CD4-positive, alpha-beta T cell treated with Interleukin-17A for 4 hours (primary cell): ENCODE measurements around the gene P2RY10.
"Not testable (repeated sequence)": the region's sequence is repeated elsewhere in the genome, so short reads cannot be mapped to it uniquely, and the experiment has no call there.

Experiments used
- DNase-seq: peaks from one replicate; pipeline ENCODE4 v3.0.0-alpha.2; 2020; ENCODE audit warnings: mixed read lengths

P2RY10 gene

DNA sequence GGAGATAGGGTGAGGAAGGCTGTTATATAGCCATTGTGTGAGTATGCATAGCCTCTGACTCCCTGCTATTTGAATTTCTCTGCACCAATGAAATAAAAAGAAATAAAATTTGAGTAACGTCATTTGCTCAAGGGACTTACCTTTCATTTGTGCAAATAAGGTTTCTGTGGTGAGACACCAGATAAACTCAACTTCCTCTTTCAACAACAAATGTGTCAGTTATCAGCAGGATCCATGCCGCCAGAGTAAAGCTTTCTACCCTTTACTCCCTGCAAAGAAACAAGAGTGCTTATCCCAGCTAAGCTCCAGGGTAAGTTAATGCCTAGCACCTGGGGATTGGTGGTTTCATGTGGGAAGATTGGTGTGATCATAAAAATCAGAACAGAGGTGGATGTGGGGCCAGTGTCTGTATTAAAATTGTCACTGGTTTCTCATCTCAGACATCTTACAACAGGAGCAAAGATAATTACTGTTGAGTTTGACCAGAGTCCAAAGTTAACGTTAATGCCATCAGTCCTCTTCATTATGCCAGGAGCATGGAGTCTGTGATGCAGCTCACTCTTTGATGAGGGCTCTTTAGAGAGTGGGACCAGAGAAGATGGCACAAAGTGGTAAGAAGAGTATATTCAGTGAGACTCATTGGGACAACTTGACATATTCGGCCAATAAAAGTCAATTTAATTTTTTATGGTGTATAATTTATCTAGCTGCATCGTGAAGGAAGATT is at the start of gene P2RY10:
Gene P2RY10, plus strand, starts transcription at position 206 of the 727 bp plus-strand sequence. CDS start 15,130 bp downstream, outside the sequence.
- peak; percentile 50 for DNase-seq

GRCh38 chrX:78922754-78923153 is 22.4 kb upstream of the P2RY10 start:
- DNase-seq, result no peak

DNA sequence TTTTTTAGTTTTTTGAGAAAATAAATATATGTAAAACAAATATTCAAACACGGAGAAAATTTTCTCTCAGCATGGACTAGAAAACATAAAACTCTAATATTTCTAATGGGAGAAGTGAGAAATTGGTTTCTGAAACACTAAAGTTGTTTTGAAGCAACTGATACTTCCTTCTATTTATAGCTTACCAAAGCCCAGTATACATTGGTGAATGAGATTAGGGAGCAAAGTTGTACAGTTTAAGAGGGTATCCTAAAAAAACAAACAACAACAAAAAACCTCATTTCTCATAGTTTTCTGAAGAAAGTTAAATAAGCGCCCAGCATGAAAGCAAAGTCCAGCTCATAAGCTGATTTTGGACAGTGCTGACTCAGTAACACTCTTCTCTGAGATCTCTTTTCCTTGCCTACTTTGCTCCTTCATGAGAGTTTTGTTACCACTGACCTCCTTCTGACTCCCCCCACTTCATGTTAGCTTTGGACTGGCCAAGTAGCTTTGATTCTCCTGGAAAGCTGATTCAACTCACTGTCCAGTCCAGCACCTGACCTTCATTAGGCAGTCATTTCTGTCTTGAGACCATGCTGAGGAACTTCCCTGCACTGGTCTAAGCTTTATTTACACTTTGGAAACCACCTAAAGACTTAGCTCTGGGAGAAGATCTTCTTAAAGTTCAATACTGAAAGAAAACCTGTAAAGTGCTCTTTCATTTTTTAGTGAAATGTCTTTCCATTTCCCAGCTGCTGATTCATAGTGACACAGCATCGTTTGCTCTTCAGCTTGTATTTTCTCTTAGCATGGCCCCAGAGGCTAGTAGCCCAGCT is 21.8 kb upstream of the P2RY10 start:
- DNase-seq, result no peak

- no peak for DNase-seq
Measured at GRCh38 chrX:78931814-78932213, 13.4 kb upstream of the P2RY10 start.

DNA sequence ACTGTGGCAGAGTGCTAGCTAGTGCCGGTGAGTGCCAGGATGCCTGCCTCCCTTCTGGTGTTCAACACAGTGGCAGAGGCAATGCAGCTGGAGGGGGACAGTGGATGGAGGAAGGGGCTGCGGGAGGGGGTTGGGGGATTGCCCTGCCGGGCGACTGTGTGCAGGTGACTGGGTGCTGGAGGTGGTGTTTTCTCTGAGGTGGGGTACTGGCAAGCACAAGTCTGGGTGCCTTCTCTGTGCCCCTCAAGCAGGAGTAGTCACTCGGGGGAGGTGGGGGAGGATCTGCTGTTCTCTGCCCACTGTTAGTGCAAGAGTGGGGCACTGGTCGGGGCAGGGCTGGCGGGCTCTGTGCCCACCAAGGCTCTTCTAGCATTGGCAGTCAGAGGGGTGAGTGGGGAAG is 10.3 kb upstream of the P2RY10 start:
- DNase-seq, result no peak

DNA sequence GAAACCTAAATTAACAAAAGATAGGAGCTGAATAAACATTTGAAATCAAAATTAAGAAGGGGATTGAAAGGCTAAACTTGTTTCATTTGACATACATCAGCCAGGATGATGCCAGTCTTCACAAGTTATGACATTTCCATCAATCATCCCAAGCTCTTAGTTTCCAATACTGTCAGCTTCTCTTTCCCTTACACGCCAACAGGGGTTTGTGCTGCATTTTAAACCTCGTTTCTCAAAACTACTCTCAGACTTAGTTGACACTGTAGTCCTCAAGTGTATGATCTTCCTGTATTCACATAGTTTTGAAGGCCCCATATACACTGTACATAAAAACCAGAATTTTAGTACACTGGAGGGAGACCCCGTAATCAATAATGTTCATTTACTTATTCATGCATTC is 840 bp upstream of the P2RY10 start:
- no peak for DNase-seq

DNA sequence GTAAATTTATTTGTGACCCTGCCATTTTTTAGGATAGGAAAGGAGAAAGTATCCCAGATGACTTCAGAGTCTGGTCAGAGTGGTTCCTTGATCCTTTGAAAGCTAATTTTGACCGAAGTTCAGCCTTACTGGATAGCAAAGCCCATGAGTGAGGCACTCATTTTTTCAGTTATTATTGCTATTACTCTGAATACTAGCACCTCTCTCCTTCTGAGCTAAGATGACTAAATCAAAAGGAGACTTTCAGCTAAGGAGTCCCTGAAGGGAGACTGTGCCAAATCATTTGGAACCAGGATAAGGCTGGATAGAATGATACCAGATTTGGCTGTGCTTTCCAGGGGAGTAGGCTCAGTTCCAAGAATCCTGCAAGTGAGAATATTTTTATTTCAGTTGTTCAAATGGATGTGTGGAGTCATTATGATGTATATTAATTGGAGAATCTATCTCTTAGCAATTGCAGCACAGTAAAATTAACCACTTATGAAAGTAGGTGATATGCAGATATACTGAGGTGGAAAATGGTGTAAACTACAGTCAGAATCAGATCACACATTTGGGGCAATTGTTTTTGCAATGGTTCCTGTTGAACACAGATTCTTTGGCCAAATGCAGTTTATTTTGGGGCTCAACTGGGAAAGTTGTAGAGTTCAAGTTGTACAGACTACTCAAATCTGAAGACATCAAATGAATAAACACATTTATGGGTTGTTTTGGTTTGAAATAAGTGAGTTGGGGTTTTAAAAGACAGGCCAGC is 1.2 kb downstream of the P2RY10 start:
- no peak for DNase-seq

DNA sequence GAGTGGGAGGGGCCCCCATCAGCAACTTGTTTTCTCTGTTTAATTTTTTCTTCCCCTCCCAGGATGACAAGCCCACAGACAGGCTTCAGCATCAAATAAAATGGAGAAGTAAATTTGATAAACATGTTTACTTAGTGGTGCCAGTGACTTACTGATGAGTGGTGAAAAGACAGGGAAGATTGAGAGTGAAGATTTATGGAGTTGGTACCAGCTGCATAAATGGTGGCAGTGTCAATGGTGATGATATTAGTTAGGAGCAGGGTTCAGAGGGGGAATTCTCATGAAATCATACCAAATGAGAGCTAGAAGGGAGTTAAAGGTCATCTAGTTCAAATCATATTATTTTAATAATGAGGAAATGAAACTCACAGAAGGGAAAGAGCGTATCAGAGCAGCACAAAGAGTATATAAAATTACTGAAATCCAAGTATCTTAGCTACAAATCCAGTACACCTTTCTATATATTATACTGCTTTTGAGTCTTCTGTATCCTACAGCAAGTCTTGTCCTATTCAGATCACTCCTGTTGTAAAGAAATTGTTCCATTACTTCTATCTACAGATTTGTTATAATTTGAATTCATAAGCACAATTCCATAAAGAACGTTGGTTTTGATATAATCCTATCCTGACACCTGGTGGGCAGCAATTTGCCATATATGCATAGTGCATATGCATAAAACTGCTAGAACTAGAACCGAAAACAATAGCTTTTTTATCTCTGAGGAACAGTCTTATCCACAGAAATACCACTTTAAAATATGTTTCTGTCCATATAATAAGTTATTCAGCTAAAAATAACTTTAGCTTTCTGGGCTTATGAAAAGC is 5.0 kb downstream of the P2RY10 start:
- no peak for DNase-seq

DNA sequence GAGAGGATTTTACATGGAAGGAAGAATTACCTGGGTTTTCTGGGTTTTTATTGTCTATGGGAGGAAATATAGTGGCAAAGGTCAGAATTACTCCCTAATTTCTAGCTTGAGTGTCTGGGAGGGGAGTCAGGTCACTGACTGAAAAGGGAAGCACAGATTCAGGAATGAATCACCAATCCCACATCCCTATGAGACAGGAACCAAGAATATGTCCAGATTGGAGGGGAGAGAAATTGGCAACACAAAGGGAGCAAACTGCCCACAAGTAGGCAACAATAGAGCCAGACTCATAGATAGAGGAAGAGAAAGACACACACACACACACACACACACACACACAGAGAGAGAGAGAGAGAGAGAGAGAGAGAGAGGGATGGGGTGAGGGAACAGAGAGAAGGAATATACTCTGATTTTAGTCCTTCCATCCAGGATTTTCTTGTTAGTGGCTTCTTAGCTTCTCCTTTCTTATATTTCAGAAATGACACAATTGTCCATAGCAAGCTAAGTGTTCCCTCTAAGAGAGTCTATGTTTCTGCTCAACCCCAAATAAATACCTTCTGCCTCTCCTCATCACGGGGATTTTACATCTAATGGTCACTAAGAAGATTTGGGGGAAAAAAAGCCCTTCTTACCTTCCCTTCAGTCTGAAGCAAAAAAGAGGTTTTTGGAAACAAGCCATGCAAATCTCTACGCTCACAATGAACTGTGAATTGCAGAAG is 12.0 kb downstream of the P2RY10 start:
- no peak for DNase-seq

GRCh38 chrX:78957768-78958130 is 12.6 kb downstream of the P2RY10 start:
- DNase-seq, result no peak

- no peak for DNase-seq
Measured at GRCh38 chrX:78958419-78959116, 13.4 kb downstream of the P2RY10 start.

DNA sequence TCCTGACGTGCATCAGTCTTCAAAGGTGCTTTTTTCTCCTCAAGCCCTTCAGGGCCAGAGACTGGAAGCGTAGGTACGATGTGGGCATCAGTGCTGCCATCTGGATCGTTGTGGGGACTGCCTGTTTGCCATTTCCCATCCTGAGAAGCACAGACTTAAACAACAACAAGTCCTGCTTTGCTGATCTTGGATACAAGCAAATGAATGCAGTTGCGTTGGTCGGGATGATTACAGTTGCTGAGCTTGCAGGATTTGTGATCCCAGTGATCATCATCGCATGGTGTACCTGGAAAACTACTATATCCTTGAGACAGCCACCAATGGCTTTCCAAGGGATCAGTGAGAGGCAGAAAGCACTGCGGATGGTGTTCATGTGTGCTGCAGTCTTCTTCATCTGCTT is 15.7 kb downstream of the P2RY10 start:
- DNase-seq, result no peak

DNA sequence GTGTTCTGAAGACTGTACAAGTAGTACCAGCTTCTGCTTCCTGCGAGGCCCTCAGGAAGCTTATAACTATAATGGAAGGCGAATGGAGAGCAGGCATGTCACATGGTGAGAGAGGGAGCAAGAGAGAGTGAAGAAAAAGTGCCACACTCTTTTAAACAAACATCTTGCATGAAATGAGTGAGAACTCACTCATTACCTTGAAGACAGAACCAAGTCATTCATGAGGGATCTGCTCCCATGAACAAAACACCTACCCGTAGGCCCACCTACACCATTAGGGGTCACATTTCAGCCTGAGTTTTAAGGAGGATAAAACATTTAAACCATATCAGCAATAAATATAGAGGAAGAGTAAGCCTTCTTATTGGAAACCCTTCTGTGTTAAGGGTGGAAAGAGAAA is 19.4 kb downstream of the P2RY10 start:
- DNase-seq, result no peak

- DNase-seq, result no peak
Measured at GRCh38 chrX:78979789-78980464, 34.7 kb downstream of the P2RY10 start.

DNA sequence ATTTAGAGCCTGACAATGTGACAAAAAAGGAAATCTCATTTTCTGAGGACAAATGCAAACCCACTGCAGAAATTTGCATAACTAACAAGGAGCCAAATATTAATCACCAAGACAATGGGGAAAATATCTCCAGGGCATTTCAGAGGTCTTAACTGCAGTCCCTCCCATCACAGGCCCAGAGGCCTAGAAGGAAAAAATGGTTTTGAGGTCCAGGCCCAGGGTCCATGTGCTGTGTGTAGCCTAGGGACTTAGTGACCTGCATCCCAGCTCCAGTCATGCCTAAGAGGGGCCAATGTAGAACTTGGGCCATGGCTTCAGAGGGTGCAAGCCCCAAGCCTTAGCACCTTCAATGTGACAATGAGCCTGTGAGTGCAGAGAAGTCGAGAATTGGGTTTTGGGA is 44.2 kb downstream of the P2RY10 start:
- no peak for DNase-seq

- peak; percentile 44 for DNase-seq
Measured at GRCh38 chrX:78997870-78998558, 52.8 kb downstream of the P2RY10 start.

DNA sequence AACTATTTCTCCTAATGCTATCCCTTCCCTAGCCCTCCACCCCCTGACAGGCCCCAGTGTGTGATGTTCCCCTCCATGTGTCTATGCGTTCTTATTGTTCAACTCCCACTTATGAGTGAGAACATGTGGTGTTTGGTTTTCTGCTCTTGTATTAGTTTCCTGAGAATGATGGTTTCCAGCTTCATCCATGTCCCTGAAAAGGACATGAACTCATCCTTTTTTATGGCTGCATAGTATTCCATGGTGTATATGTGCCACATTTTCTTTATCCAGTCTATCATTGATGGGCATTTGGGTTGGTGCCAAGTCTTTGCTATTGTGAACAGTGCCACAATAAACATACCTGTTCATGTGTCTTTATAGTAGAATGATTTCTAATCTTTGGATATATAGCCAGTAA is 62.3 kb downstream of the P2RY10 start:
- DNase-seq, result not testable (repeated sequence)
